ENCODE results near the gene MRPL2. TPM values are rescaled to one million over a fixed set of nuclear protein-coding genes. Genes with fewer than 3 reads are reported as not detected.

MRPL2 gene
- total RNA-seq, 1 experiment from 2014 or later = 123 TPM

GRCh38 chr6:43007126-43007525 lies 52.1 kb downstream of the MRPL2 start:
- Histone ChIP-seq H3K36me3 (ENCODE audit: control insufficient read depth in 1 of 2, insufficient read depth in 2 of 2, low read length in 2 of 2) (peaks cover 35 to 39% of the 10 kb centered on the region in 2 experiments; a peak in 3 of 4 replicates), H3K79me2 (ENCODE audit: insufficient read depth, low read length) (peaks cover 7% of the 10 kb centered on the region; the same call in 1 of the 2 replicates), H3K9me3 (ENCODE audit: control insufficient read depth in 1 of 2, insufficient read depth in 1 of 2, low read depth in 1 of 2, low read length in 2 of 2) (no peaks in the 10 kb centered on the region), H3K4me1 (ENCODE audit: control insufficient read depth in 1 of 2, insufficient read depth in 2 of 2, low read length in 2 of 2) (peaks cover 0 to 2% of the 10 kb centered on the region in 2 experiments; a peak in 1 of 4 replicates), H3K4me3 (replicated peaks in 1 of 2; ENCODE audit: low read depth in 1 of 2, low read length in 2 of 2) (no peak overlapping the region), H4K20me1 (ENCODE audit: insufficient read depth) (no peaks in the 10 kb centered on the region), H3K27ac (ENCODE audit: low read depth, low read length) (no peak overlapping the region), H3K27me3 (ENCODE audit: insufficient read depth, low read length) (no peaks in the 10 kb centered on the region), H3K9me2 (ENCODE audit: insufficient read depth) (no peaks in the 10 kb centered on the region), H3K4me2 (ENCODE audit: low read length) (no peak overlapping the region), H2AFZ (ENCODE audit: low read depth, low read length, poor library complexity, severe bottlenecking) (no peak overlapping the region), H3K9ac (ENCODE audit: low read length) (no peak overlapping the region)
- CTCF ChIA-PET = no interaction called here
- TF ChIP-seq SRF (IDR thresholded peaks at IDR 0.05; ENCODE audit: low read depth) = no peak
- no peak for TF ChIP-seq SP1 (IDR thresholded peaks at IDR 0.05; ENCODE audit: low read depth)
- no peak for TF ChIP-seq POLR2A (IDR thresholded peaks at IDR 0.05; ENCODE audit: borderline replicate concordance, extremely low read depth, insufficient read depth, insufficient read length)
- TF ChIP-seq POLR2AphosphoS5 (IDR thresholded peaks at IDR 0.05; ENCODE audit: low read depth, low read length) = no peak
- no peak for TF ChIP-seq YY1 (IDR thresholded peaks at IDR 0.05; ENCODE audit: extremely low read depth, insufficient replicate concordance, low read depth, low read length)
- TF ChIP-seq RAD21 (IDR thresholded peaks at IDR 0.05; ENCODE audit: low read depth) = no peak
- TF ChIP-seq ZNF274 (IDR thresholded peaks at IDR 0.05; ENCODE audit: low read depth, low read length) = no peak
- no peak for TF ChIP-seq ATF3 (IDR thresholded peaks at IDR 0.05)
- TF ChIP-seq ZBTB33 (IDR thresholded peaks at IDR 0.05; ENCODE audit: extremely low read depth, insufficient replicate concordance, low read length) = no peak
- TF ChIP-seq EZH2 (IDR thresholded peaks at IDR 0.05) = no peak
- ATAC-seq (no peak), DNase-seq (ENCODE audit: low read depth, low spot score) (no peak)
- BruUV-seq (replicated peaks) = no TSS peak
- RAD21 ChIA-PET (ENCODE audit: low non-redundant PET in 1 of 2, low total read pairs in 2 of 2, uncharacterized antibody in 2 of 2, unreplicated experiment in 2 of 2) = no interaction called here
- POLR2A ChIA-PET = no interaction called here
- intact Hi-C loops (cut with micrococcal nuclease) = no loop called here

All from HCT116 (cell line).